ENCODE data around the gene SPATA13.

GRCh38 chr13:24281188-24282008, 120.9 kb downstream of the SPATA13 start:
- no peak for TF ChIP-seq CTCF (conservative IDR thresholded peaks at IDR 0.05 in 1 of 2, IDR thresholded peaks at IDR 0.05 in 1 of 2; ENCODE audit: extremely low read depth in 1 of 2, insufficient read depth in 1 of 2, low read depth in 1 of 2, low read length in 2 of 2)
- TF ChIP-seq EZH2 (IDR thresholded peaks at IDR 0.05; ENCODE audit: borderline replicate concordance, low read length), result no peak
